HEK293 (cell line): ENCODE measurements around the gene GCNA.
A peak's percentile ranks its signal among the peaks of the same experiment; 100 is the strongest.

Experiments used
- CTCF ChIA-PET: fragments of 350-600 bp; formaldehyde crosslinking; extraction: SDS; loops from one replicate; lab custom pipeline; 2021; ENCODE audit warnings: antibody characterized with exemption; lab: Yijun Ruan, JAX
- POLR2A ChIA-PET: fragments of 300-600 bp; formaldehyde crosslinking; extraction: SDS; loops from one replicate; lab custom pipeline; 2020; ENCODE audit warnings: antibody characterized with exemption, inconsistent platforms; lab: Yijun Ruan, JAX
- H3K27ac ChIP-seq: fragments of 200-500 bp; sonication (Bioruptor generic); 2 replicates; pipeline ENCODE4 v1.5.1; 2014; ENCODE audit warnings: low read depth, low read length, control low read depth, inconsistent platforms; ENCODE audit errors: extremely low read depth
- H3K36me3 ChIP-seq, 2 experiments: fragments of 200-500 bp in 1 of 2; sonication (Bioruptor generic) in 1 of 2; 1 replicate in 1 of 2; 2 replicates in 1 of 2; pipeline ENCODE4 v1.5.1; 2014 to 2017; ENCODE audit warnings: inconsistent platforms in 2 of 2, low read length in 2 of 2; ENCODE audit not compliant: control insufficient read depth in 2 of 2, insufficient read depth in 1 of 2
- H3K4me1 ChIP-seq: fragments of 200-500 bp; sonication (Bioruptor generic); 2 replicates; pipeline ENCODE4 v1.5.1; 2014; ENCODE audit warnings: mild to moderate bottlenecking, low read length, inconsistent platforms; ENCODE audit not compliant: control insufficient read depth, insufficient read depth
- H3K4me3 ChIP-seq: 2 replicates; pipeline ENCODE4 v1.5.1; 2011; ENCODE audit warnings: low read depth, mild to moderate bottlenecking, control low read depth, low read length, moderate library complexity
- H3K9me3 ChIP-seq: fragments of 200-500 bp; sonication (Bioruptor generic); 2 replicates; pipeline ENCODE4 v1.5.1; 2014; ENCODE audit warnings: low read depth, low read length, inconsistent platforms; ENCODE audit not compliant: control insufficient read depth, insufficient read depth
- EGR2 ChIP-seq: fragments of 450-650 bp; formaldehyde crosslinking; IDR thresholded peaks from 2 replicates; pipeline ENCODE4 v1.5.1; 2016; ENCODE audit warnings: low read depth, missing biosample characterization, missing genetic modification characterization
- HOXD13 ChIP-seq: sonication (generic); formaldehyde crosslinking; IDR thresholded peaks from 2 replicates; pipeline ENCODE4 v1.8.0; 2022; ENCODE audit warnings: missing genetic modification reagents, borderline replicate concordance
- SP2 ChIP-seq: fragments of 450-650 bp; formaldehyde crosslinking; IDR thresholded peaks from 2 replicates; pipeline ENCODE4 v1.5.1; 2016; ENCODE audit warnings: missing biosample characterization, missing genetic modification characterization
- ZBTB11 ChIP-seq: fragments of 450-650 bp; formaldehyde crosslinking; conservative IDR thresholded peaks from 2 replicates; pipeline ENCODE4 v1.5.1; 2016; ENCODE audit warnings: low read depth, missing biosample characterization, missing genetic modification characterization
- ZFHX2 ChIP-seq: fragments of 450-650 bp; formaldehyde crosslinking; conservative IDR thresholded peaks from 2 replicates; pipeline ENCODE4 v1.5.1; 2016; ENCODE audit warnings: missing biosample characterization, missing genetic modification characterization
- ZNF10 ChIP-seq: fragments of 450-650 bp; formaldehyde crosslinking; IDR thresholded peaks from 2 replicates; pipeline ENCODE4 v1.5.1; 2017; ENCODE audit warnings: missing biosample characterization, missing genetic modification characterization
- ZNF202 ChIP-seq: fragments of 450-650 bp; formaldehyde crosslinking; IDR thresholded peaks from 2 replicates; pipeline ENCODE4 v1.5.1; 2016; ENCODE audit warnings: missing biosample characterization, missing genetic modification characterization, borderline replicate concordance
- ZNF391 ChIP-seq: fragments of 450-650 bp; formaldehyde crosslinking; IDR thresholded peaks from 2 replicates; pipeline ENCODE4 v1.5.1; 2016; ENCODE audit warnings: low read depth, missing biosample characterization, missing genetic modification characterization, borderline replicate concordance
- ZNF398 ChIP-seq: fragments of 450-650 bp; formaldehyde crosslinking; IDR thresholded peaks from 2 replicates; pipeline ENCODE4 v1.5.1; 2017; ENCODE audit warnings: missing biosample characterization, missing genetic modification characterization
- ZNF416 ChIP-seq: fragments of 450-650 bp; formaldehyde crosslinking; IDR thresholded peaks from 2 replicates; pipeline ENCODE4 v1.5.1; 2016; ENCODE audit warnings: missing biosample characterization, missing genetic modification characterization
- ZNF610 ChIP-seq: fragments of 450-650 bp; formaldehyde crosslinking; IDR thresholded peaks from 2 replicates; pipeline ENCODE4 v1.5.1; 2016; ENCODE audit warnings: missing biosample characterization, missing genetic modification characterization, borderline replicate concordance
- ZNF621 ChIP-seq: fragments of 450-650 bp; formaldehyde crosslinking; IDR thresholded peaks from 2 replicates; pipeline ENCODE4 v1.5.1; 2017; ENCODE audit warnings: missing biosample characterization, missing genetic modification characterization
- TF ChIP-seq, protein P1 (sequence below): fragments of 450-650 bp; formaldehyde crosslinking; IDR thresholded peaks from 2 replicates; pipeline ENCODE4 v1.5.1; 2016; ENCODE audit warnings: missing biosample characterization, missing genetic modification characterization
- TF ChIP-seq, protein P2 (sequence below): fragments of 450-650 bp; formaldehyde crosslinking; IDR thresholded peaks from 2 replicates; pipeline ENCODE4 v1.5.0; 2017; ENCODE audit warnings: missing biosample characterization, missing genetic modification characterization, borderline replicate concordance

Gene GCNA

DNA sequence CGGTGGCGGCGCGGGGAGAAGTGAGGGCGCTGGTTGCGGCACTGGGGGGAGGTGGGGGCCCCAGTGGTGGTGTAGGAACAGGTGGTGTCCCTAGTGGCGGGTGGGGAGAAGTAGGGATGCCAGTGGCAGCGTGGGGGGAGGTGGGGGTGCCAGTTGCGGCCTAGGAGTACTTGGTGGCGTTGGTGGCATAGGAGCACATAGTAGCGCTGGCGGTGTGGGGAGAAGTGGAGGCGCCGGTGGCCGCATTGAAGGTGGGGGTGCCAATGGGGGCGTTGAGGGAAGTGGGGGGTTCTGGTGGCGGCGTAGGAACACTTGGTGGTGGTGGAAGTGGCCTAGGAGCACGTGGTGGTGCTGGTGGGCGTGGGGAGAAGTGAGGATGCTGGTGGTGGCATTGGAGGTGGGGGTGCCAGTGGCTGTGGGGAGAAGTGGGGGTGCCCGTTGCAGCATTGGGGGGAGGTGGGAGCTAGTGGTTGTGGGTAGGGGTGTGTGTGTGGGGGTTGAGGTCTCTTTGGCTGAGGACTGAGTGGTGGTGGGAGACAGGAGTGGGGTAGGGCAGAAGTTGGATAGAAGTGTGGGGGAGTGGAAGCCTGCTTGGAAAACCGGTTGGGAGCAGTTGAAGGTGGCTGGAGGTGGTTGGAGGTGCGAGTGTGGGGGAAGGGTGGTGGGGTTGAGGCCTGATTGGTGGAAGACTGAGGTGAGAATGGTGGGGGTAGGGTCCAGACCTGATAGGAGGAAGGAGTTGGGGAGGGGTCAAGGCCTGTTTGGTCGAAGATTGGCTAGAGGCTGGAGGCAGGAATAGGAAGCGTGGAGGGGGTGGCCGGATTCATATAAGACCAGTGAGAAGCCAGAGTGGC, 1.1 kb downstream of the GCNA start:
- Histone ChIP-seq H3K4me3 (no peak overlapping the region), H3K27ac (no peak overlapping the region), H3K4me1 (no peaks in the 10 kb centered on the region), H3K9me3 (no peaks in the 10 kb centered on the region), H3K36me3 (peaks cover 20 to 23% of the 10 kb centered on the region in 2 experiments)
- ChIA-PET CTCF (no interaction called here), POLR2A (no interaction called here)
- TF ChIP-seq ZNF610 (no peak), ZBTB11 (tag by site-specific recombination) (no peak), ZNF398 (tag by site-specific recombination) (peak; percentile 34; the same call in 1 of the 2 replicates), SP2 (peak; percentile 32), ZNF621 (tag by site-specific recombination) (no peak), EGR2 (peak; percentile 30), ZNF391 (tag by site-specific recombination) (no peak), ZNF10 (peak; percentile 17; the same call in 1 of the 2 replicates), HOXD13 (CRISPR knock-in tag) (no peak)
- TF ChIP-seq, protein P1, sequence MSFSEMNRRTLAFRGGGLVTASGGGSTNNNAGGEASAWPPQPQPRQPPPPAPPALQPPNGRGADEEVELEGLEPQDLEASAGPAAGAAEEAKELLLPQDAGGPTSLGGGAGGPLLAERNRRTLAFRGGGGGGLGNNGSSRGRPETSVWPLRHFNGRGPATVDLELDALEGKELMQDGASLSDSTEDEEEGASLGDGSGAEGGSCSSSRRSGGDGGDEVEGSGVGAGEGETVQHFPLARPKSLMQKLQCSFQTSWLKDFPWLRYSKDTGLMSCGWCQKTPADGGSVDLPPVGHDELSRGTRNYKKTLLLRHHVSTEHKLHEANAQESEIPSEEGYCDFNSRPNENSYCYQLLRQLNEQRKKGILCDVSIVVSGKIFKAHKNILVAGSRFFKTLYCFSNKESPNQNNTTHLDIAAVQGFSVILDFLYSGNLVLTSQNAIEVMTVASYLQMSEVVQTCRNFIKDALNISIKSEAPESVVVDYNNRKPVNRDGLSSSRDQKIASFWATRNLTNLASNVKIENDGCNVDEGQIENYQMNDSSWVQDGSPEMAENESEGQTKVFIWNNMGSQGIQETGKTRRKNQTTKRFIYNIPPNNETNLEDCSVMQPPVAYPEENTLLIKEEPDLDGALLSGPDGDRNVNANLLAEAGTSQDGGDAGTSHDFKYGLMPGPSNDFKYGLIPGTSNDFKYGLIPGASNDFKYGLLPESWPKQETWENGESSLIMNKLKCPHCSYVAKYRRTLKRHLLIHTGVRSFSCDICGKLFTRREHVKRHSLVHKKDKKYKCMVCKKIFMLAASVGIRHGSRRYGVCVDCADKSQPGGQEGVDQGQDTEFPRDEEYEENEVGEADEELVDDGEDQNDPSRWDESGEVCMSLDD (tag by site-specific recombination): peak; percentile 22; the same call in 1 of the 2 replicates
- TF ChIP-seq, protein P2, sequence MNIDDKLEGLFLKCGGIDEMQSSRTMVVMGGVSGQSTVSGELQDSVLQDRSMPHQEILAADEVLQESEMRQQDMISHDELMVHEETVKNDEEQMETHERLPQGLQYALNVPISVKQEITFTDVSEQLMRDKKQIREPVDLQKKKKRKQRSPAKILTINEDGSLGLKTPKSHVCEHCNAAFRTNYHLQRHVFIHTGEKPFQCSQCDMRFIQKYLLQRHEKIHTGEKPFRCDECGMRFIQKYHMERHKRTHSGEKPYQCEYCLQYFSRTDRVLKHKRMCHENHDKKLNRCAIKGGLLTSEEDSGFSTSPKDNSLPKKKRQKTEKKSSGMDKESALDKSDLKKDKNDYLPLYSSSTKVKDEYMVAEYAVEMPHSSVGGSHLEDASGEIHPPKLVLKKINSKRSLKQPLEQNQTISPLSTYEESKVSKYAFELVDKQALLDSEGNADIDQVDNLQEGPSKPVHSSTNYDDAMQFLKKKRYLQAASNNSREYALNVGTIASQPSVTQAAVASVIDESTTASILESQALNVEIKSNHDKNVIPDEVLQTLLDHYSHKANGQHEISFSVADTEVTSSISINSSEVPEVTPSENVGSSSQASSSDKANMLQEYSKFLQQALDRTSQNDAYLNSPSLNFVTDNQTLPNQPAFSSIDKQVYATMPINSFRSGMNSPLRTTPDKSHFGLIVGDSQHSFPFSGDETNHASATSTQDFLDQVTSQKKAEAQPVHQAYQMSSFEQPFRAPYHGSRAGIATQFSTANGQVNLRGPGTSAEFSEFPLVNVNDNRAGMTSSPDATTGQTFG (tag by site-specific recombination): 0 out of 2 replicates have a peak, but pooled peaks have one; percentile 12

DNA sequence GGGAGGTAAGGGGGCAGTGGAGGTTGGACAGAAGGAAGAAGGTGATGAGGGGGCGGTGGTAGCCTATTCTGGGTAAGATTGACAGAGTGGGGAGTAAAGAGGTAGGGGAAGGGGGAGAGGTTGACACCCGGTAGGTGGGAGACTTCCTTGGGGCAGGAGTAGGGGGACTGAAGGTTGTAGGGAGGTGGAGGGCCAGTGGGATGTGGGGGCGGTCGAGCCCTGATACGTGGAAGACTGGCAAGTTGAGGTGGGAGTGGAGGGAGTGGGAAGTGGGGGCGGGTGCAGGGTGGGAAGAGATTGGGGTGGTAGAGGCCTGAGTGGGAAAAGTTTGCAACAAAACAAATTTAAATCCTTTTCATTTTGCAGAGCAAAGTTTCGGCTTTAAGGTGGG, 1.7 kb downstream of the GCNA start:
- peaks cover 17 to 20% of the 10 kb centered on the region in 2 experiments for H3K36me3 ChIP-seq
- no peak overlapping the region for H3K27ac ChIP-seq
- no peaks in the 10 kb centered on the region for H3K4me1 ChIP-seq
- H3K9me3 ChIP-seq: no peaks in the 10 kb centered on the region
- CTCF ChIA-PET: no interaction called here
- no peak overlapping the region for H3K4me3 ChIP-seq
- TF ChIP-seq ZFHX2 (tag by site-specific recombination) (peak; percentile 91), EGR2 (peak; percentile 93), ZNF202 (tag by site-specific recombination) (0 out of 2 replicates have a peak, but pooled peaks have one; percentile 28), ZNF416 (tag by site-specific recombination) (no peak), SP2 (peak; percentile 3)
- POLR2A ChIA-PET: no interaction called here
